H1 (cell line): ENCODE results near the gene EPB41L4A. TPM values are rescaled to one million over a fixed set of nuclear protein-coding genes. Genes with fewer than 3 reads are reported as not detected.

Experiments
- CTCF ChIA-PET: fragments of 300-600 bp; sonication (Branson Sonifier 250); formaldehyde crosslinking; loops from one replicate; lab custom pipeline; 2021; ENCODE audit not compliant: partially characterized antibody; lab: Charles Lee
- POLR2A ChIA-PET: fragments of 300-600 bp; sonication (Branson Sonifier 250); formaldehyde crosslinking; loops from one replicate; lab custom pipeline; 2021; ENCODE audit warnings: inconsistent platforms; ENCODE audit not compliant: partially characterized antibody; lab: Charles Lee
- DNase-seq, 2 experiments: peaks; one replicate each; pipeline versions ENCODE4 v3.0.0 to v3.0.0-alpha.2; 2010 to 2022; ENCODE audit warnings: low spot score in 2 of 2, low read depth in 1 of 2, mixed read lengths in 1 of 2
- FAIRE-seq: peaks from 2 replicates; lab custom pipeline; 2011; peaks lifted over from hg19 to GRCh38; lab: Jason Lieb, UNC
- H2AFZ ChIP-seq: 2 replicates; pipeline ENCODE4 v1.8.1; 2012; ENCODE audit warnings: low read length, inconsistent platforms
- H2AK5ac ChIP-seq: 2 replicates; pipeline ENCODE4 v1.6.1; 2013; ENCODE audit warnings: low read depth, low read length
- H2BK120ac ChIP-seq: replicated peaks from 2 replicates; pipeline ENCODE3; 2013; ENCODE audit warnings: low read depth, low read length, inconsistent platforms
- H2BK12ac ChIP-seq: 2 replicates; pipeline ENCODE4 v1.6.1; 2013; ENCODE audit warnings: low read depth, low read length
- H2BK15ac ChIP-seq: 2 replicates; pipeline ENCODE4 v1.6.1; 2013; ENCODE audit warnings: low read length
- H2BK20ac ChIP-seq: 2 replicates; pipeline ENCODE4 v1.6.1; 2013; ENCODE audit warnings: low read length
- H2BK5ac ChIP-seq: 2 replicates; pipeline ENCODE4 v1.6.1; 2013; ENCODE audit warnings: low read depth, low read length
- H3K14ac ChIP-seq: 2 replicates; pipeline ENCODE4 v1.6.1; 2013; ENCODE audit warnings: inconsistent platforms; ENCODE audit not compliant: insufficient read length
- H3K18ac ChIP-seq: 2 replicates; pipeline ENCODE4 v1.6.1; 2013; ENCODE audit warnings: low read length; ENCODE audit errors: extremely low read depth
- H3K23ac ChIP-seq: 2 replicates; pipeline ENCODE4 v1.6.1; 2013; ENCODE audit warnings: inconsistent platforms; ENCODE audit not compliant: insufficient read length
- H3K23me2 ChIP-seq: 2 replicates; pipeline ENCODE4 v1.6.1; 2013; ENCODE audit warnings: low read depth, low read length
- H3K27ac ChIP-seq: 2 replicates; pipeline ENCODE4 v1.6.1; 2011; ENCODE audit warnings: low read depth, low read length, inconsistent platforms
- H3K27me3 ChIP-seq, 4 experiments: replicated peaks in 1 of 4; 1 replicate in 1 of 4; 2 replicates in 3 of 4; pipeline versions ENCODE4 v1.6.1 to v1.8.1; 2011 to 2013; ENCODE audit warnings: low read length in 3 of 4, mild to moderate bottlenecking in 3 of 4, inconsistent platforms in 2 of 4, mixed read lengths in 2 of 4, moderate library complexity in 1 of 4; ENCODE audit not compliant: control insufficient read depth in 3 of 4, insufficient read depth in 3 of 4; ENCODE audit errors: extremely low read depth in 1 of 4
- H3K36me3 ChIP-seq, 4 experiments: 2 replicates each; pipeline versions ENCODE4 v1.6.1 to v1.8.1; 2011 to 2013; ENCODE audit warnings: mild to moderate bottlenecking in 4 of 4, low read length in 3 of 4, moderate library complexity in 2 of 4, control low read depth in 1 of 4, inconsistent platforms in 1 of 4; ENCODE audit not compliant: insufficient read depth in 4 of 4, control insufficient read depth in 2 of 4
- H3K4ac ChIP-seq: replicated peaks from 2 replicates; pipeline ENCODE3; 2013; ENCODE audit warnings: low read length, low read depth, mixed read lengths, inconsistent platforms; ENCODE audit not compliant: insufficient read length
- H3K4me1 ChIP-seq, 4 experiments: replicated peaks in 1 of 4; 1 replicate in 1 of 4; 2 replicates in 3 of 4; pipeline versions ENCODE4 v1.6.1 to v1.8.1; 2011 to 2013; ENCODE audit warnings: low read length in 3 of 4, inconsistent platforms in 2 of 4, mixed read lengths in 1 of 4; ENCODE audit not compliant: insufficient read depth in 4 of 4, control insufficient read depth in 3 of 4
- H3K4me2 ChIP-seq, 2 experiments: 2 replicates each; pipeline versions ENCODE4 v1.6.1 to v1.8.1; 2011 to 2013; ENCODE audit warnings: low read depth in 2 of 2, low read length in 2 of 2, control low read depth in 1 of 2, inconsistent platforms in 1 of 2, mild to moderate bottlenecking in 1 of 2; ENCODE audit not compliant: insufficient read depth in 1 of 2
- H3K4me3 ChIP-seq, 4 experiments: fragments of 200-600, 300-600 bp in 1 of 4; sonication (generic), shearing (Covaris generic), sonication (Bioruptor Twin) in 1 of 4; 2 replicates each; pipeline versions ENCODE4 v1.5.1 to v1.8.1; 2011 to 2016; ENCODE audit warnings: low read length in 4 of 4, low read depth in 3 of 4, control low read depth in 2 of 4, inconsistent platforms in 2 of 4, mild to moderate bottlenecking in 2 of 4, mixed read lengths in 1 of 4, moderate library complexity in 1 of 4; ENCODE audit not compliant: insufficient read depth in 2 of 4; ENCODE audit errors: extremely low read depth in 1 of 4
- H3K56ac ChIP-seq: replicated peaks from 2 replicates; pipeline ENCODE3; 2013; ENCODE audit warnings: low read depth, mild to moderate bottlenecking, mixed read lengths, low read length, inconsistent platforms; ENCODE audit not compliant: insufficient read length
- H3K79me1 ChIP-seq: 2 replicates; pipeline ENCODE4 v1.6.1; 2013; ENCODE audit warnings: low read depth, low read length, control low read depth
- H3K79me2 ChIP-seq, 2 experiments: 2 replicates each; pipeline versions ENCODE4 v1.6.1 to v1.8.1; 2012 to 2013; ENCODE audit warnings: low read length in 2 of 2, mild to moderate bottlenecking in 2 of 2, inconsistent platforms in 1 of 2; ENCODE audit not compliant: insufficient read depth in 2 of 2, control insufficient read depth in 1 of 2
- H3K9ac ChIP-seq, 4 experiments: replicated peaks in 1 of 4; 1 replicate in 1 of 4; 2 replicates in 3 of 4; pipeline versions ENCODE4 v1.6.1 to v1.8.1; 2011 to 2013; ENCODE audit warnings: low read depth in 3 of 4, low read length in 3 of 4, control low read depth in 2 of 4, mild to moderate bottlenecking in 2 of 4, moderate library complexity in 2 of 4, inconsistent platforms in 1 of 4; ENCODE audit errors: extremely low read depth in 1 of 4
- H3K9me3 ChIP-seq, 2 experiments: 2 replicates each; pipeline versions ENCODE4 v1.6.1 to v1.8.1; 2012 to 2013; ENCODE audit warnings: mild to moderate bottlenecking in 2 of 2, moderate library complexity in 2 of 2, control low read depth in 1 of 2, inconsistent platforms in 1 of 2, low read depth in 1 of 2, low read length in 1 of 2, mixed read lengths in 1 of 2; ENCODE audit not compliant: insufficient read depth in 2 of 2
- H4K20me1 ChIP-seq, 2 experiments: replicated peaks in 1 of 2; 2 replicates each; pipeline versions ENCODE3 to v1.8.1; 2011 to 2013; ENCODE audit warnings: inconsistent platforms in 2 of 2, low read length in 2 of 2, mild to moderate bottlenecking in 1 of 2; ENCODE audit not compliant: insufficient read depth in 2 of 2, control insufficient read depth in 1 of 2
- H4K5ac ChIP-seq: 2 replicates; pipeline ENCODE4 v1.6.1; 2013; ENCODE audit warnings: low read length, low read depth, mixed read lengths, inconsistent platforms; ENCODE audit not compliant: insufficient read length
- H4K8ac ChIP-seq: 2 replicates; pipeline ENCODE4 v1.8.0; 2013; ENCODE audit warnings: mild to moderate bottlenecking, moderate library complexity, low read length, inconsistent platforms; ENCODE audit not compliant: insufficient read depth; ENCODE audit errors: extremely low read depth
- H4K91ac ChIP-seq: replicated peaks from 2 replicates; pipeline ENCODE3; 2013; ENCODE audit warnings: low read length, mixed read lengths, inconsistent platforms; ENCODE audit not compliant: insufficient read length
- MAFK ChIP-seq: IDR thresholded peaks from 2 replicates; pipeline ENCODE4 v1.6.1; 2012; ENCODE audit warnings: low read depth, mild to moderate bottlenecking, improper control_type of control experiment, low read length
- ZNF274 ChIP-seq: IDR thresholded peaks from 2 replicates; pipeline ENCODE4 v1.7.0; 2012; ENCODE audit warnings: low read length, borderline replicate concordance; ENCODE audit errors: extremely low read depth
- WGBS, 2 experiments: shearing (Covaris generic) in 1 of 2; methylation state at CpG; one replicate each; pipeline versions ENCODE4 v1.1.6 to v1.1.7; 2013 to 2015; ENCODE audit warnings: low lambda C conversion rate in 2 of 2, mixed read lengths in 2 of 2, inconsistent platforms in 1 of 2, low coverage in 1 of 2, missing lambda C conversion rate in 1 of 2; ENCODE audit not compliant: insufficient replicate concordance in 2 of 2, insufficient coverage in 1 of 2, insufficient read length in 1 of 2; ENCODE audit errors: extremely low coverage in 1 of 2, missing lambda C conversion rate in 1 of 2; 5-methylcytosine and 5-hydroxymethylcytosine counted together
- polyA plus RNA-seq, 7 experiments: library from polyadenylated mRNA; depleted of rRNA in 3 of 7; stranded (reverse) in 5 of 7; unstranded in 2 of 7; fragments of >200 nt in 5 of 7; fragments of 200-250 nt in 2 of 7; gene quantifications; 1 replicate in 5 of 7; 2 replicates in 1 of 7; 4 replicates in 1 of 7; pipeline versions ENCODE4 v1.2.1 to v1.2.3, GENCODE V29; 2011 to 2013; ENCODE audit warnings: missing spikeins in 2 of 7, mixed read lengths in 2 of 7
- total RNA-seq: library from RNA; stranded (reverse); fragmentation: NEBNext Ultra II Directional; extraction: Animal tissue kit (Norgen Biotek cat#: 25700); gene quantifications from 2 replicates; pipeline ENCODE4 v1.2.1, GENCODE V29; 2021

The EPB41L4A gene
- total and polyA plus RNA-seq, 2 of the 8 experiments (the other 6 are each of a cell fraction or from before 2014, with no cell fraction given): 1.6 to 4.6 TPM

DNA sequence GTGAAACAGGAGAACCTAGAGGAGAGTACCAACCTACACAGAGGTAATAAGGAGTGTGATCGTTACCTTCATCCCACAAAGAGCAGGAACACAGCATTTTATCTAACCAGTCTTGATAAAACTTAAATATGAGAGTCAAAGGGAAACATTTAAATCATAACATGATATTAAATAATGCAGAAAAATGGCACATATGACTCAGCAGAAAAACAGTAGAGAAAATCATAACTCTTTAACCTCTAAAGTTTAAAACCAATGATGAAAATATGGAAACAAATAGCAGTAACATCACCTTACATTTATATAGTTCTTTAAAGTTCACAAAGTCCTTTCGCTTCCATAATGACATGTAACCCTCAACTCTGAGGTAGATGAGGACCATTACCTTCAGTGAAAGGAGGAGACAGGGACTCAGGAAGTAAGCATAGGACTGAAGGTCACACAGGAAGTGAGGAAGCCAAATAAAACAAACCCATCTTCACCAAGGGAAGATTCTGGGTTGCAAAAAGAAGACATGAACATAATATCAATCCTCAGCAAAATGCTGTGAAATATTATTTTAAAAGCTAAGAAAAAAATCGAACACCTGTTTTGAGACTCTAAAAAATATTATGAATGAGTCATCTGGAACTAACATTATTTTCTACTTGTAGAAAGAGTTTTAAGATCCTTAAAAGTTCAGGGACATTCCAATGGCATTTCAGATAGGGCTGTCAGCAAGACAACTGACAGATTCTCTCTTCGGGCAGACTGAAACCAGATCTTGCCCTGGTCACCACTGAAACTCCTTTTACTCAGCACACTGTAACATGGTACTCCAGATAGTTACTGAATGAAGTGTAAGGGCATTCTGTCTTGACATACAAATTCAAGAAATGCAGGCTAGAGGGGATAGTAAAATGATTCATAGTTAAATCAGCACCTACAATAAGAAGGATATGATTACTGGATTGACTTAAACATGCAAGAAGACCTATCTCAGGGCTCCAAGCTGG, 148.5 kb downstream of the EPB41L4A start:
- Histone ChIP-seq H4K20me1 (no peaks in the 10 kb centered on the region), H2AK5ac (no peak overlapping the region), H3K23me2 (no peaks in the 10 kb centered on the region), H3K4ac (no peak overlapping the region), H3K4me1 (no peaks in the 10 kb centered on the region), H3K27ac (no peak overlapping the region), H3K14ac (no peak overlapping the region), H2BK20ac (no peak overlapping the region), H2BK5ac (0 out of 2 replicates have a peak overlapping the region, but pooled peaks have one; percentile 32), H4K5ac (no peak overlapping the region), H4K91ac (no peak overlapping the region), H2BK120ac (no peak overlapping the region), H3K56ac (no peak overlapping the region), H4K8ac (no peak overlapping the region), H3K4me3 (no peak overlapping the region), H2AFZ (no peak overlapping the region), H3K9ac (no peak overlapping the region), H3K9me3 (no peaks in the 10 kb centered on the region), H3K18ac (no peak overlapping the region), H3K36me3 (no peaks in the 10 kb centered on the region), H3K27me3 (no peaks in the 10 kb centered on the region), H3K4me2 (no peak overlapping the region), H2BK15ac (no peak overlapping the region), H3K79me1 (no peaks in the 10 kb centered on the region), H3K79me2 (no peaks in the 10 kb centered on the region), H2BK12ac (no peak overlapping the region), H3K23ac (no peak overlapping the region)
- TF ChIP-seq ZNF274: no peak
- peak; percentile 14; the same call in 1 of the 2 replicates for TF ChIP-seq MAFK
- ChIA-PET CTCF (interaction anchor here (1.1 to 1.4 kb wide), 3 partner anchors 26 to 96 kb away, joined by 3 to 6 read pairs (median 3); no protein-coding TSS in a partner anchor), POLR2A (interaction anchor here (1.6 kb wide), 1 partner anchor 110 kb away, joined by 3 read pairs; no protein-coding TSS in a partner anchor)
- WGBS, 2 experiments: 88% methylated on average over 4 of the region's 4 CpGs; no CpG with 5 or more reads in 1 of the 2 experiments
- FAIRE-seq (no peak), DNase-seq (no peak)
